Cardiac muscle cell (in vitro differentiated cells and primary cell): Measurements from ENCODE around the gene NCOA7. TPM values are rescaled to one million over a fixed set of nuclear protein-coding genes. Genes with fewer than 3 reads are reported as not detected.
A peak's percentile ranks its signal among the peaks of the same experiment; 100 is the strongest.

Experiments
- DNase-seq, 2 donors: peaks; one replicate each; pipeline versions ENCODE4 v3.0.0 to v3.0.0-alpha.2; 2010 to 2017; ENCODE audit warnings: low read depth in 1 of 2, low spot score in 1 of 2
- H3K27ac ChIP-seq: fragments of 200-600 bp; sonication (generic); 2 replicates; pipeline ENCODE4 v1.5.1; 2016
- H3K27me3 ChIP-seq: fragments of 200-600 bp; sonication (generic); 2 replicates; pipeline ENCODE4 v1.6.0; 2016; ENCODE audit warnings: control low read depth
- H3K36me3 ChIP-seq: fragments of 200-600 bp; sonication (generic); 2 replicates; pipeline ENCODE4 v1.5.1; 2016; ENCODE audit warnings: control low read depth
- H3K4me1 ChIP-seq: fragments of 200-600 bp; sonication (generic); 2 replicates; pipeline ENCODE4 v1.8.1; 2017; ENCODE audit warnings: low read depth, mild to moderate bottlenecking, mixed run types
- H3K4me3 ChIP-seq: fragments of 200-600 bp; sonication (generic); 2 replicates; pipeline ENCODE4 v1.5.1; 2016; ENCODE audit warnings: mild to moderate bottlenecking
- H3K9me3 ChIP-seq: fragments of 200-600 bp; sonication (generic); 2 replicates; pipeline ENCODE4 v1.5.1; 2017; ENCODE audit warnings: low read depth, mild to moderate bottlenecking, control low read depth
- CTCF ChIP-seq: IDR thresholded peaks from 2 replicates; pipeline ENCODE4 v1.5.1; 2012; ENCODE audit warnings: low read depth, mild to moderate bottlenecking, low read length
- polyA plus RNA-seq: library from polyadenylated mRNA; unstranded; fragments of >200 nt; fragmentation: Nextera tagmentation; extraction: Ambion mirVana; gene quantifications from 2 replicates; pipeline ENCODE4 v1.2.1, GENCODE V29; 2016
- total RNA-seq: library from RNA; depleted of rRNA; stranded (reverse); fragments of >200 nt; gene quantifications from 2 replicates; pipeline ENCODE4 v1.2.3, GENCODE V29; 2016

Gene NCOA7
- total and polyA plus RNA-seq, 2 experiments from 2014 or later, result 4.2 to 5.8 TPM

DNA sequence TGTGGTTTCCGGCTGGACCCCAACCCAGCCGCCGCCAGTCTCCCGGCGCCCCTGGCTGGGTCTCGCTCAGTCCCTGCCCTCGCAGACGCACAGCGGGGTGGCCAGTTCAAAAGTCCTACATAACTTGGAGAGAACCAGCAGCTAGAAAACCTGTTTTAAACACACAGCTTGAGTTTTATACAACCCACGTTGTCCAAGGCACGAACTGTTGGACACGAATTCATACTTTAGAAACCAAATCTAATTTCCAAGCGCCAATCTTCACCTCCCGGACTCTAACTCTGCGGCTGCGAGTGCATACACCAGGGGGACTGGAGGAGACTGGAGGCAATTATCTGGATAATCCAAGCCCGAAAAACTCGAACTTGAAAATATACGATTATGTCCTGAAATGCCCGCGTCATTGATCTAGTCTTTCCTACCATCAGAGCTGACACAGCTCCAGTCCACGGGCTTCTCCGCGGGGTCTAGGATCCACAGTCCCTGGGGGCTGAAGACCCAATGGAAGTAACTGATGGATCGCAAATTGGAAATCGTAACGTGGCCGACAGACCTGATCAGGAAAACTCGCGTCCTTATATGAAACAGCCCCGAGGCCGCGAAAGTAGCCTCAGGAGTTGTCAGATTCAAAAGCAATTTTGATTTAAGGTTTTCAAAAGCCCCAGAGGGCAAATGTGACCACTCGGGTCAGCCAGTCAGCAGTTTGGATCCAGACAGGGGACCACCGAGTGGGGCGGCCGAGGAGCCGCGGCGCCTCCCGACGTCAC lies 42.2 kb upstream of the NCOA7 start:
- H3K27ac ChIP-seq, result peak overlapping the region; percentile 92
- DNase-seq, result peak; percentile 25 to 35
- peaks cover 11% of the 10 kb centered on the region for H3K27me3 ChIP-seq
- H3K4me3 ChIP-seq, result peak overlapping the region; percentile 84
- peak; percentile 8 for TF ChIP-seq CTCF
- H3K4me1 ChIP-seq, result peaks cover 29% of the 10 kb centered on the region
- peaks cover 11% of the 10 kb centered on the region for H3K36me3 ChIP-seq
- no peaks in the 10 kb centered on the region for H3K9me3 ChIP-seq

DNA sequence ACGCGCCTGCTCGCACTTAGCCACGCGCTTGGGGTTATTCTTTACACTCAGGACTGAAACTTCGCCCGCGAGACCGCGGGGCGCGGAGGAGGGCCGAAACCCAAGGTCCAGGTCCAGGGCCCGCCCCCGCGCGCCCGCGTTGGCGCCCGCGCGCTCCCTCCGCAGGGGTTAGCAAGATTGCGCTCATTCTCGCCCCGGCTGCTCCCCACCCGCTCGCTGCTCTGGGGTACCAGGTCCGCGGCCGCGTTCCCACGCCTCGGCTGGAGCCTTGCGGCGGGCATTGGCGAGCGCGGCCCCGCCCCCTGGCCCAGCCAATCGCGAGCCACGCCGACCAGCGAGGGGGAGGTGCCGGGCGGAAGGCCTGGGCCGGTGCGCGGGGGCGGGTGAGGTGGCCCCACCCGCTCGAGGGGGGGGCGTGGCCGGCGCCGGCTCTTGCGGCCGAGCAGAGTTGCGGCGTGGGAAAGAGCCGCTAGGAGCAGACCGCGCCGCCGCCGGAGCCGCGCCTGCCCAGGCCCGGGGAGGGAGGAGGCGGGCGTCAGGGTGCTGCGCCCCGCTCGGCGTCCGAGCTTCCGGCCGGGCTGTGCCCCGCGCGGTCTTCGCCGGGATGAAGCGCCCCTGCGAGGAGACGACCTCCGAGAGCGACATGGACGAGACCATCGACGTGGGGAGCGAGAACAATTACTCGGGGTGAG lies 41.4 kb upstream of the NCOA7 start, which contains the start of gene HEY2:
Gene HEY2, plus strand, starts transcription at position 460 of the 692 bp plus-strand sequence. Its CDS starts 145 bp downstream, at position 605.
- Histone ChIP-seq H3K27ac (peak within 1 kb of the TSS; percentile 92), H3K9me3 (no peaks in the 10 kb centered on the region), H3K27me3 (peaks cover 11% of the 10 kb centered on the region), H3K4me1 (peaks cover 36% of the 10 kb centered on the region), H3K4me3 (peak within 1 kb of the TSS; percentile 84), H3K36me3 (peaks cover 16% of the 10 kb centered on the region)
- TF ChIP-seq CTCF, result no peak
- DNase-seq, result peak; percentile 96 to 98

GRCh38 chr6:125749865-125750691 lies 40.7 kb upstream of the NCOA7 start:
- peaks cover 11% of the 10 kb centered on the region for H3K27me3 ChIP-seq
- TF ChIP-seq CTCF, result no peak
- peak overlapping the region; percentile 84 for H3K4me3 ChIP-seq
- H3K9me3 ChIP-seq, result no peaks in the 10 kb centered on the region
- H3K36me3 ChIP-seq, result peaks cover 23% of the 10 kb centered on the region
- H3K27ac ChIP-seq, result peak overlapping the region; percentile 92
- H3K4me1 ChIP-seq, result peaks cover 38% of the 10 kb centered on the region
- DNase-seq, result peak in 1 of 2 donors; percentile 58

DNA sequence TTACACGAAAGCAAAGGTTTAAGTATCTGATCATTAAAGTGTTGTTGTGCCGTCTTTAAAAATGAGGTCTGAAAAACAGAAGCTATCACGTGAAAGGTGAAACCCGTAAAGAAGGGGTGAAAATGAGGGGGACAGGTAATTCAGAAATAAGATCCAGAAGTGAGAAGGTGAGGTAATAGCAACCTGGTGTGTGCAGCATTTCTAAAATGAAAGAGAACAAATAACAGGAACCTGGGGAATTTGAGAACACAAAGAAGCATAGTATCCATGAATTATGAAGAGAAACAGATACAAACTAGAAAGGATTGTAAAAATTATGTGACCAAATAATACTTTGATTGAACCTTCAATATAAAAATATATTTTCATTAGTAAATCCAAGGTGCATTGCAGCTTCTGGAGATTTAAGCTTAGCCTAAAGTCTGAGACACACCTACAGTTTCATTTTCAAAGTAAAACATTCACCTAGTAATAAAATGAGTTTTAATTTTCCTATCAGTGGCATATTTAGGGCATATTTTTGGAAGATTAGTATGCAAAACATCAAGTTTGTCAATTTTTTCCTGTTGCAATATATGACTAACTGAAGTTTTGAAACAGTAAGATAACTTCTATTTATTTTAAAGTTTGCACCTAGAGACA lies 39.9 kb upstream of the NCOA7 start:
- no peak for DNase-seq
- H3K27ac ChIP-seq, result peak overlapping the region; percentile 92
- H3K9me3 ChIP-seq, result no peaks in the 10 kb centered on the region
- H3K36me3 ChIP-seq, result peaks cover 31% of the 10 kb centered on the region
- H3K27me3 ChIP-seq, result peaks cover 9% of the 10 kb centered on the region
- peak overlapping the region; percentile 84 for H3K4me3 ChIP-seq
- TF ChIP-seq CTCF, result no peak
- peaks cover 40% of the 10 kb centered on the region for H3K4me1 ChIP-seq

- Histone ChIP-seq H3K27me3 (peaks cover 3% of the 10 kb centered on the region), H3K27ac (peak overlapping the region; percentile 92), H3K4me1 (peaks cover 36% of the 10 kb centered on the region), H3K9me3 (no peaks in the 10 kb centered on the region), H3K4me3 (peak overlapping the region; percentile 84), H3K36me3 (peaks cover 33% of the 10 kb centered on the region)
- no peak for TF ChIP-seq CTCF
- DNase-seq, result no peak
These were observed 39.3 kb upstream of the NCOA7 start for GRCh38 chr6:125751334-125751916.
